Hepatocyte (in vitro differentiated cells): ENCODE results near the gene HIGD1A. TPM values are rescaled to one million over a fixed set of nuclear protein-coding genes. Genes with fewer than 3 reads are reported as not detected.

Experiments
- DNase-seq: peaks from one replicate; pipeline ENCODE4 v3.0.0-alpha.2; 2016; ENCODE audit warnings: low spot score
- H2AFZ ChIP-seq: fragments of 200-600 bp; sonication (generic); 2 replicates; pipeline ENCODE4 v1.6.0; 2016; ENCODE audit warnings: antibody characterized with exemption, mild to moderate bottlenecking
- H3K27ac ChIP-seq: fragments of 200-600 bp; sonication (generic); 2 replicates; pipeline ENCODE4 v1.5.1; 2016; ENCODE audit warnings: mild to moderate bottlenecking
- H3K27me3 ChIP-seq: fragments of 200-600 bp; sonication (generic); 2 replicates; pipeline ENCODE4 v1.6.1; 2016
- H3K36me3 ChIP-seq: fragments of 200-600 bp; sonication (generic); replicated peaks from 2 replicates; pipeline ENCODE4 v1.5.1; 2016; ENCODE audit warnings: low read depth; ENCODE audit not compliant: insufficient read depth
- H3K4me1 ChIP-seq: fragments of 200-600 bp; sonication (generic); 2 replicates; pipeline ENCODE4 v1.5.1; 2016; ENCODE audit warnings: mild to moderate bottlenecking, moderate library complexity; ENCODE audit not compliant: insufficient read depth
- H3K4me2 ChIP-seq: fragments of 200-600 bp; sonication (generic); 2 replicates; pipeline ENCODE4 v1.6.0; 2016
- H3K4me3 ChIP-seq: fragments of 200-600 bp; sonication (generic); 2 replicates; pipeline ENCODE4 v1.5.1; 2016; ENCODE audit warnings: mild to moderate bottlenecking
- H3K79me2 ChIP-seq: fragments of 200-600 bp; sonication (generic); 2 replicates; pipeline ENCODE4 v1.6.0; 2017; ENCODE audit warnings: mild to moderate bottlenecking
- H3K9me2 ChIP-seq: fragments of 200-600 bp; sonication (generic); replicated peaks from 2 replicates; pipeline ENCODE4 v1.6.0; 2017; ENCODE audit warnings: mild to moderate bottlenecking; ENCODE audit not compliant: insufficient read depth
- H3K9me3 ChIP-seq: fragments of 200-600 bp; sonication (generic); 2 replicates; pipeline ENCODE4 v1.5.1; 2016; ENCODE audit warnings: low read depth, mild to moderate bottlenecking
- H4K20me1 ChIP-seq: fragments of 200-600 bp; sonication (generic); 2 replicates; pipeline ENCODE4 v1.6.0; 2016; ENCODE audit warnings: mild to moderate bottlenecking; ENCODE audit not compliant: insufficient read depth, poor library complexity, severe bottlenecking
- CTCF ChIP-seq: fragments of 200-600 bp; sonication (generic); IDR thresholded peaks from 2 replicates; pipeline ENCODE4 v1.5.1; 2016; ENCODE audit warnings: antibody characterized with exemption, mild to moderate bottlenecking; ENCODE audit not compliant: poor library complexity
- EZH2 ChIP-seq: fragments of 200-600 bp; sonication (generic); IDR thresholded peaks from 2 replicates; pipeline ENCODE4 v1.6.1; 2016; ENCODE audit warnings: antibody characterized with exemption, mild to moderate bottlenecking, borderline replicate concordance
- EZH2phosphoT487 ChIP-seq: fragments of 200-600 bp; sonication (generic); IDR thresholded peaks from one replicate; pipeline ENCODE4 v1.6.1; 2018; ENCODE audit warnings: antibody characterized with exemption, mild to moderate bottlenecking, low read depth, moderate library complexity; ENCODE audit not compliant: unreplicated experiment, severe bottlenecking
- WGBS: methylation state at CpG from one replicate; pipeline ENCODE4 v1.1.6; 2016; ENCODE audit warnings: low lambda C conversion rate; ENCODE audit errors: missing lambda C conversion rate; 5-methylcytosine and 5-hydroxymethylcytosine counted together
- polyA plus RNA-seq: library from polyadenylated mRNA; unstranded; fragments of >200 nt; fragmentation: Nextera tagmentation; extraction: Ambion mirVana; gene quantifications from 2 replicates; pipeline ENCODE4 v1.2.1, GENCODE V29; 2016
- total RNA-seq: library from RNA; depleted of rRNA; stranded (reverse); fragments of >200 nt; gene quantifications from 2 replicates; pipeline ENCODE4 v1.2.3, GENCODE V29; 2014

Gene HIGD1A
- total and polyA plus RNA-seq, 2 experiments from 2014 or later = 218 to 252 TPM

GRCh38 chr3:42747581-42747980 lies 56.7 kb downstream of the HIGD1A start:
- peak overlapping the region; percentile 79 for H3K27ac ChIP-seq
- no peaks in the 10 kb centered on the region for H3K9me2 ChIP-seq
- no peak overlapping the region for H3K4me3 ChIP-seq
- peaks cover 23% of the 10 kb centered on the region for H3K4me1 ChIP-seq
- WGBS = 89% methylated on average over 6 of the region's 6 CpGs
- H3K27me3 ChIP-seq = no peaks in the 10 kb centered on the region
- H3K9me3 ChIP-seq = no peaks in the 10 kb centered on the region
- H4K20me1 ChIP-seq = no peaks in the 10 kb centered on the region
- DNase-seq = no peak
- no peak overlapping the region for H2AFZ ChIP-seq
- H3K79me2 ChIP-seq = no peaks in the 10 kb centered on the region
- H3K4me2 ChIP-seq = no peak overlapping the region
- no peak for TF ChIP-seq CTCF
- no peak for TF ChIP-seq EZH2
- no peak for TF ChIP-seq EZH2phosphoT487
- H3K36me3 ChIP-seq = no peaks in the 10 kb centered on the region

DNA sequence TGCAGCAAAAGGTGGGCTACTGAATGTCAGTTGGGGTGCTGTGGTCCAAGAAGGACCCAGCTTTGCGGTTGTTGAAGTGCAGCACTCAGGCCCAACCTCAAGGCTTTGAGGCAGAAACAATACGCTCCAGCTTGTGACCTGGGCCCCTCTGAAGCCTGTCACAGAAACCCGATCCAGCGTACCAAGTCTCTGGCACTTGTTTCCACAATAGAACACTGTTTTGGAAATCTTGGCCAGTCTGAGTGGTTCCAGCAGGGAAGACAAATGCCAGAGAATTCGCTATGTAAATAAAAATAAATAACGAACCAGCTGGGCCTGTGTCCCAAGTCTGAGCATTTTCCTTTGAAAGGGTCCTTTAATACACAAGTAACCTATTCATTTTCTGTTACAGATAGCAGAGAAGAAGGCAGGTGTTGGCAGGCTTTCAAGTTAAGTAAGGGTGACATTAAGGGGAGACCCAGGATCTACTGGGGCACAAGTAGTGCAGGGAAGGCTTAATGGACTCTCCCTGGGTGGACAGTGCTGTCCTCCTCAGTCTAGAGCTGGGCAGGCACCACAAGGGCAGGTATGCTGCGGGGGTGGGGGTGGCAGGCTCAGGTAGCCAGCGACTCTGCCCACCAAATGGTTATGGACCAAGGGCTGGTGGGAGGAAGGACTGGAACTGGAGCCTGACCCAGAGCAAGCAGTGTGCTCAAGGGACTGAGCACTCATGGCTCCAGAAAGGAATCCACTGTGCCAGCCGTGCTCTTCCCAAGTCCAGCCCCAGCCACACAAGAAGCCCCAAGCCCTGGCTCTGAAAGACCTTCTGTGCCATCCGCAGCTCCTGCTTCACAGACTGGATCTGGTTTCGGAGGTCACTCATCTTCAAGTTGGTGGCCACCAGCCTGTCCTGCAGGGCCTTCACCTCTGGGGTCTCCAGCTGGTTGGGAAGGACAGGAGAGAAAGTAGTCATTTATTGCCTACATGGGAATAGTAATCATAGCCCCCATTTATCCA lies 57.5 kb downstream of the HIGD1A start:
- H3K27me3 ChIP-seq = no peaks in the 10 kb centered on the region
- H3K4me1 ChIP-seq = peaks cover 23% of the 10 kb centered on the region
- peak; percentile 60 for DNase-seq
- no peaks in the 10 kb centered on the region for H3K9me2 ChIP-seq
- WGBS = 71% methylated on average over 11 of the region's 11 CpGs
- H3K9me3 ChIP-seq = no peaks in the 10 kb centered on the region
- no peaks in the 10 kb centered on the region for H3K79me2 ChIP-seq
- no peak for TF ChIP-seq EZH2phosphoT487
- TF ChIP-seq EZH2 = no peak
- TF ChIP-seq CTCF = no peak
- H4K20me1 ChIP-seq = no peaks in the 10 kb centered on the region
- no peak overlapping the region for H3K4me3 ChIP-seq
- H3K36me3 ChIP-seq = no peaks in the 10 kb centered on the region
- H2AFZ ChIP-seq = no peak overlapping the region
- H3K4me2 ChIP-seq = peak overlapping the region; percentile 51
- peak overlapping the region; percentile 93 for H3K27ac ChIP-seq

GRCh38 chr3:42745776-42746454 lies 58.4 kb downstream of the HIGD1A start:
- Histone ChIP-seq H3K9me2 (no peaks in the 10 kb centered on the region), H3K9me3 (no peaks in the 10 kb centered on the region), H3K4me1 (peaks cover 23% of the 10 kb centered on the region), H3K4me2 (peak overlapping the region; percentile 51), H3K4me3 (no peak overlapping the region), H3K36me3 (no peaks in the 10 kb centered on the region), H3K27me3 (no peaks in the 10 kb centered on the region), H3K79me2 (no peaks in the 10 kb centered on the region), H4K20me1 (no peaks in the 10 kb centered on the region), H3K27ac (peak overlapping the region; percentile 93), H2AFZ (no peak overlapping the region)
- no peak for DNase-seq
- no peak for TF ChIP-seq EZH2phosphoT487
- TF ChIP-seq CTCF = no peak
- WGBS = 70% methylated on average over 8 of the region's 8 CpGs
